HepG2 (cell line): ENCODE measurements around the gene SYNDIG1. TPM values are rescaled to one million over a fixed set of nuclear protein-coding genes. Genes with fewer than 3 reads are reported as not detected.

Experiments
- CHCHD3 ChIP-seq: sonication (generic); formaldehyde crosslinking; IDR thresholded peaks from 2 replicates; pipeline ENCODE4 v1.8.0; 2022; ENCODE audit warnings: mild to moderate bottlenecking, missing genetic modification reagents, moderate library complexity
- CREB3 ChIP-seq: sonication (generic); formaldehyde crosslinking; IDR thresholded peaks from 2 replicates; pipeline ENCODE4 v1.5.0; 2020; ENCODE audit warnings: missing genetic modification reagents
- DZIP1 ChIP-seq: sonication (generic); formaldehyde crosslinking; IDR thresholded peaks from 2 replicates; pipeline ENCODE4 v1.5.0; 2020; ENCODE audit warnings: mild to moderate bottlenecking, missing genetic modification reagents
- HMG20A ChIP-seq: IDR thresholded peaks from 2 replicates; pipeline ENCODE4 v1.6.1; 2016; ENCODE audit warnings: borderline replicate concordance
- LCORL ChIP-seq, 2 experiments: fragments of 450-650 bp in 1 of 2; sonication (generic) in 1 of 2; formaldehyde crosslinking in 1 of 2; IDR thresholded peaks; 2 replicates each; pipeline versions ENCODE4 v1.5.0 to v1.6.1; 2017 to 2020; ENCODE audit warnings: antibody characterized with exemption in 1 of 2, missing genetic modification reagents in 1 of 2
- PHB2 ChIP-seq: fragments of 450-650 bp; IDR thresholded peaks from 2 replicates; pipeline ENCODE4 v1.6.1; 2018; ENCODE audit not compliant: partially characterized antibody
- PITX1 ChIP-seq: sonication (generic); formaldehyde crosslinking; IDR thresholded peaks from 2 replicates; pipeline ENCODE4 v1.5.1; 2020; ENCODE audit warnings: mild to moderate bottlenecking, missing genetic modification reagents
- TOPORS ChIP-seq: sonication (generic); formaldehyde crosslinking; IDR thresholded peaks from 2 replicates; pipeline ENCODE4 v1.8.0; 2023; ENCODE audit warnings: mild to moderate bottlenecking, missing genetic modification reagents
- XBP1 ChIP-seq: sonication (generic); formaldehyde crosslinking; IDR thresholded peaks from 2 replicates; pipeline ENCODE4 v1.5.0; 2020; ENCODE audit warnings: missing genetic modification reagents
- ZBED4 ChIP-seq: sonication (generic); formaldehyde crosslinking; IDR thresholded peaks from 2 replicates; pipeline ENCODE4 v1.4.0; 2020; ENCODE audit warnings: missing genetic modification reagents, borderline replicate concordance
- ZNF263 ChIP-seq: sonication (generic); formaldehyde crosslinking; IDR thresholded peaks from 2 replicates; pipeline ENCODE4 v1.4.0; 2020; ENCODE audit warnings: missing genetic modification reagents
- ZNF616 ChIP-seq: sonication (generic); formaldehyde crosslinking; IDR thresholded peaks from 2 replicates; pipeline ENCODE4 v1.5.0; 2020; ENCODE audit warnings: low read depth, mild to moderate bottlenecking, missing genetic modification reagents
- ZNF644 ChIP-seq: IDR thresholded peaks from 2 replicates; pipeline ENCODE4 v1.6.1; 2016; ENCODE audit warnings: low read depth
- ZNF878 ChIP-seq: sonication (generic); formaldehyde crosslinking; IDR thresholded peaks from 2 replicates; pipeline ENCODE4 v1.8.1; 2023; ENCODE audit warnings: mild to moderate bottlenecking, missing genetic modification reagents, moderate library complexity
- ZSCAN5A ChIP-seq: sonication (generic); formaldehyde crosslinking; IDR thresholded peaks from 2 replicates; pipeline ENCODE4 v1.8.0; 2022; ENCODE audit warnings: mild to moderate bottlenecking, missing genetic modification reagents, borderline replicate concordance
- polyA plus RNA-seq, 8 experiments: library from polyadenylated mRNA; depleted of rRNA in 3 of 8; stranded (reverse) in 7 of 8; unstranded in 1 of 8; fragments of >200 nt; fragmentation: Illumina TruSeq in 4 of 8; extraction: Trizol in 4 of 8; gene quantifications; 2 replicates each; pipeline versions ENCODE4 v1.2.1 to v1.2.3, GENCODE V29; 2011 to 2016; ENCODE audit warnings: low read depth in 4 of 8, missing spikeins in 1 of 8, mixed read lengths in 1 of 8; ENCODE audit not compliant: insufficient read depth in 1 of 8
- total RNA-seq, 5 experiments: library from RNA; depleted of rRNA; stranded (reverse); fragments of >200 nt; fragmentation: Illumina TruSeq; extraction: Trizol; gene quantifications; 2 replicates each; pipeline ENCODE4 v1.2.3, GENCODE V29; 2016; ENCODE audit warnings: low read depth in 1 of 5

The SYNDIG1 gene
- total and polyA plus RNA-seq, 2 of the 13 experiments (the other 11 are each of a cell fraction or from before 2014, with no cell fraction given) = not detected

- TF ChIP-seq ZBED4 (no peak), ZNF644 (CRISPR knock-in tag) (no peak), CHCHD3 (CRISPR knock-in tag) (no peak), ZNF878 (CRISPR knock-in tag) (no peak), PITX1 (CRISPR knock-in tag) (no peak), DZIP1 (CRISPR knock-in tag) (no peak), ZSCAN5A (CRISPR knock-in tag) (no peak), ZNF616 (CRISPR knock-in tag) (no peak), CREB3 (no peak), ZNF263 (no peak), XBP1 (CRISPR knock-in tag) (no peak), PHB2 (no peak), LCORL (IDR thresholded peaks at IDR 0.05) (no peak), LCORL (CRISPR knock-in tag; IDR thresholded peaks at IDR 0.05) (no peak), HMG20A (CRISPR knock-in tag) (no peak), TOPORS (CRISPR knock-in tag) (no peak)
Observed at GRCh38 chr20:24690408-24690807, 221.0 kb downstream of the SYNDIG1 start (continued).
